Neural cell (in vitro differentiated cells): ENCODE measurements around the gene DERA.

Experiments used
- CTCF ChIP-seq: fragments of 450-650 bp; IDR thresholded peaks from 2 replicates; pipeline ENCODE4 v1.5.1; 2014; ENCODE audit warnings: antibody characterized with exemption, mild to moderate bottlenecking, moderate library complexity; ENCODE audit not compliant: poor library complexity, severe bottlenecking
- EZH2 ChIP-seq: fragments of 200-600, 300-800 bp; shearing (Covaris generic), sonication (generic); IDR thresholded peaks from 2 replicates; pipeline ENCODE4 v1.6.1; 2014; ENCODE audit warnings: antibody characterized with exemption, low read length, borderline replicate concordance, mild to moderate bottlenecking; ENCODE audit not compliant: insufficient read depth, poor library complexity, severe bottlenecking

GRCh38 chr12:15987696-15988095, 76.6 kb downstream of the DERA start:
- TF ChIP-seq EZH2 = no peak
- TF ChIP-seq CTCF = no peak
